GM21423 (cell line): ENCODE measurements around the gene ONECUT3.
"Not testable (repeated sequence)": the region's sequence is repeated elsewhere in the genome, so short reads cannot be mapped to it uniquely, and the experiment has no call there.

Experiments
- ATAC-seq: cut with Tn5 transposase; IDR thresholded peaks from one replicate; pipeline ENCODE4 v1.9.1; 2021; ENCODE audit warnings: mild to moderate bottlenecking, moderate library complexity; ENCODE audit not compliant: unreplicated experiment

ONECUT3 gene

DNA sequence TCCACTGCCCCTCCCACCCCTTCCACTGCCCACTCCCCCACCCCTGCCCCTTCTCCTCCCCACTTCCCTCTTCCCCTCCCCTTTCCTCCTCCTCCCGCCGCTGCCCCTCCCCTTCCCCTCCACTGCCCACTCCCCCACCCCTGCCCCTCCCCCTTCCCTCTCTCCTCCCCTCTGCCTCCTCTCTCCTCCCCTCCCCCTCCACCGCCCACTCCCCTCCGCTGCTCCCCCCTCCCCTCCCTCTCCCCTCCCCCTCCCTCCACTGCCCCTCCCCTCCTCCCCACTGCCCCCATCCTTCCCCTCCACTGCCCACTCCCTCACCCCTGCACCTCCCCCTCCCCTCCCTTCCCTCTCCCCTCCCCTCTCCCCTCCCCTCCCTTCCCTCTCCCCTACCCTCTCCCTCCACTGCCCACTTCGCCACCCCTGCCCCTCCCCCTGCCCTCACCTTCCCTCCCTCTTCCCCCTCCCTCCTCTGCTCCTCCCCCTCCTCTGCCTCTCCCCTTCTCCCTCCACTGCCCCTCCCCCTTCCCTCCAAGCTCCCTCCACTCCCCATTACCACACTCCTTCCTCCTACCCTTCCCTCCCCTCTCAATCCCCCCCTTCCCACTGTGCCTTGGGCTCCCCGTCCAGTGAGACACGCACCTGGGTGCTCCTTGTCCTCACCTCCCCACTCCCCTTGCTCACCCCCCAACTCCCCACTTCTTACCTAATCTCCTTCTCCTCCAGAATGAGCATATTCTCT is 36.9 kb downstream of the ONECUT3 start:
- no peak for ATAC-seq

DNA sequence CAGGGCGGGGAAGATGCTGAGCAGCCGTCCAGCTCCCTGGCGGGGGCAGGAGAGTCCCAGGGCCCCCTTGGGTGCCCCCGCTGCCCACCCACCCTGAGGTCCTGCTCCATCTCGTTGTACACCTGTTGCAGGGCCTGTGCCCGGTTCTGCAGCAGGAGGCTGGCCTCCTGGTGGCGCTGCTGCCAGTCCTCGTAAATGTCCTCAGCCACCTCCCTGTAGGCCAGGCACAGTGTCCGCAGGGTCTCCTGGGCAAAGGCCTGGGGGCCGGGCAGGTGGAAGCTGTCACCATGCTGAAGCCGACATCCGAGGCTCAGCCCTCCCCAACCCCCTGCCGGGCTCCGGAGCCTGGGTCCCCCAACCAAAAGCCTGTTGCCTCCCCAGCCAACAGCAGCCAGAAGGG is 38.6 kb downstream of the ONECUT3 start:
- no peak for ATAC-seq

GRCh38 chr19:1794424-1795172 is 41.3 kb downstream of the ONECUT3 start:
- no peak for ATAC-seq

DNA sequence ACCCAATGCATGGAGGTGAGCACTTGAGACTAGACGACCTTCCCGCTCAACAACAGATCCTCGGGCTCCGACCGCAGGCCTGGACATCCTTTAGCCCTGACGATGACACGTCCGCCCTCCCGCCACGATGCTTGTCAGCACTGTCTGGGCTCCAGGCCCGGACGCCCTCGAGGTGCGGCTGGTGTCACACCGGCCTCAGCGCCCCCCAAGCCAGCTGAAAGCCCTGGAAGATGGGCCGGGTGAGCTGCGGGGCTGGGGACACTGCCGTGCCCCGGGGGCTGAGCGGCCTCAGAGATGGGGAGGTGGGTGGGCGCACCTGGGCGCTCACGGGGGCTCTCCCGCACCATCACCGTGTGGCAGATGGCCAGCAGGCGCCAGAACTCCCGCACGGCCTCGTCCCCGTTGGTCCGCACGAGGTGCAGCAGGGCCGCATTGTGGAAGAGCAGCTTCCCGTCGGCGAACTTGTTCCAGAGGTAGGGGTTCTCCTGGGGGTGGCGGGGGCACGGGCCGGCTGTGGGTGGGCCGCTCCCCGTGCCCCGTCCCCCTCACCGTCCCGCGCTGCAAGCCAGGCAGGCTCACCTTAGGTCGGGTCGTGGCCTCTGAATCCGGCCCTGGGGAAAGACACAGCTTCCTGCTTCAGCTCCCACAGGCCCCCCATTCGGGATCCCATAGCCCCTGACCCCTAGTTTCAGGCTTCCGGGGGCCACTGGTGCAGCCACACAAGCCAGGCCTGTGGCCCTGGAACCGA is 43.3 kb downstream of the ONECUT3 start:
- no peak for ATAC-seq

DNA sequence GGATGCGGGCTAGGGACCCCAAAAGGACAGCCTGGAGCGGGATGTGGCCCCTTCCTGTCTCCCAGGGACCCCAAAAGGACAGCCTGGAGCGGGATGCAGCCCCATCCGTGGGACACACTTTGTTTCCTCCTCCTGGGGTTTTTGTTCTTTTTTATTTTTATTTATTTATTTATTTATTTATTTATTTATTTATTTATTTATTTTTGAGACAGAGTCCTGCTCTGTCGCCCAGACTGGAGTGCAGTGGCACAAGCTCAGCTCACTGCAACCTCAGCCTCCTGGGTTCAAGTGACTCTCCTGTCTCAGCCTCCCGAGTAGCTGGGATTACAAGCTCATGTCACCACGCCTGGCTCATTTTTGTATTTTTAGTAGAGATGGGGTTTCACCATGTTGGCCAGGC is 44.0 kb downstream of the ONECUT3 start:
- not testable (repeated sequence) for ATAC-seq

DNA sequence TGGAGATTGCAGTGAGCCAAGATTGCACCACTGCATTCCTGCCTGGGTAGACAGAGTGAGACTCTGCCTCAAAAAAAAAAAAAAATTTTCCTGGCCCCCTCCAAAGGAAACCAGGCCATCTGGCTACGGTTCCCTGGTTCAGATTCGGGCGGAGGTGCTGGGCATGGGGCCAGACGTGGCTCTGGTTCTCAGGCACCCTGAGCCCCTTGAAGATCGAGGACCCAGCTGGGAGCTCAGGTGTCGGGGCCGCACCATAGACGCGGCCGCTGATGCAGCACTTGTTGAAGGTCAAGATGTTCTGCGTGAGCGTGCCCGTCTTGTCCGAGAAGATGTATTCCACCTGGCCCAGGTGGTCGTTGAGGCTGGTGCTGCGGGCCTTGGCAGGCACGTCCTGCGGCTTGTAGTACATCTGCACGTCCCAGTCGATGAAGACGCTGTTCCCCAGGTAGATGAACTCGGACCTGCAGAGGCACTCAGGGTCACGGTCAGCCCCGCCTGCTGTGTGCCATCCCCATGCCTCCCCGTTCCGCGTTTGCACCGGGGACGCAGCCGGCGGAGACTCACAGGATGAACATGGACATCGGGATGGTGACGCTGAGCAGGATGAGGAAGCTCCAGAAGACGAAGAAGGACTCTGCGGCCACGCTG is 46.5 kb downstream of the ONECUT3 start:
- no peak for ATAC-seq

- no peak for ATAC-seq
Measured at GRCh38 chr19:1804858-1805257, 51.6 kb downstream of the ONECUT3 start.

GRCh38 chr19:1805401-1806183 is 52.3 kb downstream of the ONECUT3 start:
- ATAC-seq = no peak

DNA sequence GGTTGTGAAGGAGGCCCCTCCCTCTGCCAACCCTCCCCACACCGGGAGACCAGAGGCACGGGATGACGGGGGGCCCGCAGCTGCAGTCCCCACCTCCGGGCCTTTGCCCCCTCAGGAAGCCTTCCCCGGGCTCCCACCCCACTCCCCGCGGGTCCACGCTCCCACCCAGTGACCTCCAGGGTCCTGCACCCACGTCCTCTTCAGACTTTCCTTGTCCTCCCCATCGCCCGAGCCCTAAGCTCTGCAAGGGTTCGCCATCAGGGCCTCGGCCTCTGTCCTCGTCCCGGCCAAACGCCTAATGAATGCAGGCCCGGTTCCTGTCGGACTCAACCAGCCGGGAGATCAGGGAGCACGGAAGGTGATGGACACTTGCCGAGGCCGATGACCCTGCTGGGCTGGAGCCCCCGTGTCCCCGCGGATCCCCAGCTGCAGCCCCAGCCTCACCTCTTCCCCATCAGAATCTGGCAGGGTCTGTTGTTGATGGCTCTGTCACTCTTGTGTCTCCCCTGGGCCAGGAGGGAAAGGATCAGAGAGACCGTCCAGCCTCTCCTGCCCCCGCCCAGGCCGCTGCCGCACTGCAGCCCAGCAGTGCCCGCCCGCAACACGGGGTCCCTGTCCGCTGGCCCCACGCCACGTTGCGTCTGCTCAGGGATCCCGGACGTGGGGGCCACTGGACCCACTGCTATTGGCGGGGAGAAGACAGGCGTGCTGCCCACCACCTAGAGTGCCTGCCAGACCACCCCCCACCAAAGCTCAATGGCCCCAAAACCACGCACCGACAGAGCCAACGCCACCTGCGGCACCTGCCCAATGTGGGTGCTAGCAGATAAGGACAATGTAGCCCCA is 53.1 kb downstream of the ONECUT3 start:
- ATAC-seq = no peak

- no peak for ATAC-seq
Measured at GRCh38 chr19:1807030-1807694, 53.9 kb downstream of the ONECUT3 start.

DNA sequence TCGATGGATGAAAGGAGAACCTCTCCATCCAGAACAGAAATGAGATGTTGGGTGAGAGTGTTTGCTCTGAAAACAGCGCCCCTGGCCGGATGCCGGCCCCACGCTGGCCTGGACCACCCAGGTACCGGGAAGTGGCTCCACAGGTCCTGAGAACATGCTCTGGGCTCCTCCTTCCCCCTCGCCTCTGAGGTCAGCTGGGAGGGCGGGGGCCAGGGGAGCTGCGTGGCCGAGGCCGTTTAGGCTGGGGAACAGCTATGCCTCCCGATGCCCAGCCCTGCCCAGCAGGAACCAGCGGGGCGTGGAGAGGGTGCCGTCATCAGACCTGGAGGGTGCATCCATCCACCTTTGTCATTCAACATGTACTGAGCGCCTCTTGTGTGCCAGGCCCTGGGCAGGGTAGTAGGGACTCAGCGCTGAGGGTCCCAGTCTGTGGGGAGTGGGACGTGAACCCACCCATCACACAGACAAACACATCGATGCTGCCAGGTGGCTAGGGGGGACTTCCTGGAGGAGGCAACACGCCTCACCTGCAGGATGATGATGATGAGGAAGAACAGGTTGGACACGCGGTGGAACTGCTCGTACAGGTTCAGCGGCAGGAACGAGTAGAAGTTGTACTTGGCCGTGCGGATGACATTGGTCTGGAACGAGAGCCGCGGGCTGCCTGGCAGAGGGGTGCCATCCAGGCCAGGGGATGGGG is 54.5 kb downstream of the ONECUT3 start:
- ATAC-seq = no peak

GRCh38 chr19:1808395-1808731 is 55.1 kb downstream of the ONECUT3 start:
- ATAC-seq = no peak

DNA sequence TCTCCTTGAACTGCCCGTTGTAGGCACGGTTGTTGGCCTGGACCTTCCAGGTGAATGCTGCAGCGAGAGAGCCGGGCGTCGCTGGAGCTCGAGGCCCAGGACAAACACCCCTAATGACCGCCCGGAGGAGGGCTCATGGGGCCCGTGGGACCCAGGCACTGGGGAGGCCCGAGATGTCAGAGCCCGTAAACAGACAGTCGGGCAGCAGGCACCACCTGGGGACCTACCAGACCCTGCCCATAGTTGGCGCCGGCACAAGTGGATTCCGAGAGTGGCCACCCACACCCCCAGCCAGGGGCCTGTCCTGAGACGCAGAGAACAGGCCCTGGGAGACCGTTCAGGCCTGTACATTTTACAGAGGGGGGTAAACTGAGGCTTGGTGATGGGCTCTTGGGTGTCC is 56.4 kb downstream of the ONECUT3 start:
- ATAC-seq = no peak

DNA sequence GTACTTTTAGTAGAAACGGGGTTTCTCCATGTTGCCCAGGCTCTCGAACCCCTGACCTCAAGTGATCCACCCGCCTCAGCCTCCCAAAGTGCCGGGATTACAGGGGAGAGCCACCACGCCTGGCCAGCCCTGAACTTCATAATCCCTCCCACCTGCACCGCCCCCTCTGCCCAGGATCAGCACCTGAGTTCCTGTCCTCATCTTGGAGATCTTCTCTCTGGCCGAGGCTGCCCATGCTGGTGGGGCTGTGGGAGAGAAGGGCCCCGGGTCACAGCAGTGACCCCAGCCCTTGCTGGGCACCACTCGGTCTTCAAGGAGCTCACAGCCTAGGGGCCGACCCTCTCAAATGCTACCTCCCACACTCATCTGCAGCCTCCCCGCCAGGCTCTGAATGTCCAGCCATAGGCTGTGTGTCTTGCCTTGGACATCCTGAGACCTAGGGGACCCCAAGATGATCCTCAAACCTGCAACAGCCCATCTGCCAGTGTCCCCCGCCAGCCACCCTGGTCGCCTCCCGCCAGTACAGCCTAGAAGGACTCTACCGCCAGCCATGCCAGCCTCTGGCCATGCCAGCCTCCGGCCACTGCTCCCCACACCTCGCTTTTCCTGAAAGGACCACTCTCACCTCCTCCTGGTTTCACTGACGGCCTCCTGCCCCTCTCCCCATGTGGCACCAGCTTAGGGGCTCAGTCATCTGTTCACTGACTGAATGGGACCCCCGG is 57.3 kb downstream of the ONECUT3 start:
- ATAC-seq = no peak

GRCh38 chr19:1811472-1811894 is 58.2 kb downstream of the ONECUT3 start:
- ATAC-seq = no peak

GRCh38 chr19:1811942-1812425 is 58.7 kb downstream of the ONECUT3 start, which contains the start of gene ATP8B3:
ATP8B3 (minus strand) TSS chr19:1812276; CDS start chr19:1811736, 540 bp downstream.
- ATAC-seq = no peak

GRCh38 chr19:1812426-1813191 is 59.3 kb downstream of the ONECUT3 start:
- ATAC-seq = peak; percentile 77
